KMS-11 (cell line): ENCODE results near the gene ACER3.
"Not testable (repeated sequence)": the region's sequence is repeated elsewhere in the genome, so short reads cannot be mapped to it uniquely, and the experiment has no call there.

Source experiments
- H2AFZ ChIP-seq: fragments of 200-600 bp; sonication (generic); 2 replicates; pipeline ENCODE4 v1.6.1; 2016; ENCODE audit warnings: antibody characterized with exemption, mixed run types, low read depth
- H3K27ac ChIP-seq: fragments of 200-600 bp; sonication (generic); 2 replicates; pipeline ENCODE4 v1.6.1; 2016; ENCODE audit warnings: mild to moderate bottlenecking, mixed run types
- H3K27me3 ChIP-seq: fragments of 200-600 bp; sonication (generic); 2 replicates; pipeline ENCODE4 v1.6.1; 2017; ENCODE audit warnings: mild to moderate bottlenecking, low read depth, mixed run types, moderate library complexity; ENCODE audit not compliant: insufficient read depth
- H3K36me3 ChIP-seq: fragments of 200-600 bp; sonication (generic); 2 replicates; pipeline ENCODE4 v1.6.1; 2017; ENCODE audit warnings: mild to moderate bottlenecking, mixed run types; ENCODE audit not compliant: insufficient read depth
- H3K4me1 ChIP-seq: fragments of 200-600 bp; sonication (generic); 2 replicates; pipeline ENCODE4 v1.6.1; 2016; ENCODE audit warnings: mild to moderate bottlenecking, low read depth, mixed run types; ENCODE audit not compliant: poor library complexity, severe bottlenecking
- H3K4me2 ChIP-seq: fragments of 200-600 bp; sonication (generic); 2 replicates; pipeline ENCODE4 v1.7.0; 2016; ENCODE audit warnings: mild to moderate bottlenecking, mixed run types
- H3K4me3 ChIP-seq: fragments of 200-600 bp; sonication (generic); IDR thresholded peaks from 2 replicates; pipeline ENCODE4 v1.6.1; 2017; ENCODE audit warnings: low read depth, low read length, mixed read lengths; ENCODE audit not compliant: insufficient read depth
- H3K79me2 ChIP-seq: fragments of 200-600 bp; sonication (generic); 2 replicates; pipeline ENCODE4 v1.6.1; 2016; ENCODE audit warnings: low read depth, mixed run types; ENCODE audit not compliant: insufficient read depth
- H3K9ac ChIP-seq: fragments of 200-600 bp; sonication (generic); 2 replicates; pipeline ENCODE4 v1.6.1; 2016; ENCODE audit warnings: mild to moderate bottlenecking, mixed run types
- H4K20me1 ChIP-seq: fragments of 200-600 bp; sonication (generic); 2 replicates; pipeline ENCODE4 v1.6.1; 2016; ENCODE audit warnings: mild to moderate bottlenecking, mixed run types; ENCODE audit not compliant: insufficient read depth
- TF ChIP-seq, protein P1 (sequence below): fragments of 200-600 bp; sonication (generic); conservative IDR thresholded peaks from 2 replicates; pipeline ENCODE4 v1.6.1; 2017; ENCODE audit warnings: low read depth, mild to moderate bottlenecking, antibody characterized with exemption, low read length, moderate library complexity, mixed read lengths

The ACER3 gene

GRCh38 chr11:76859708-76860227 is 950 bp upstream of the ACER3 start:
- Histone ChIP-seq H3K4me1 (peaks cover 23% of the 10 kb centered on the region), H3K9ac (no peak overlapping the region), H3K4me2 (peak overlapping the region; percentile 87), H3K4me3 (no peak overlapping the region), H3K27ac (no peak overlapping the region), H3K79me2 (no peaks in the 10 kb centered on the region; the same call in 1 of the 2 replicates), H2AFZ (peak overlapping the region; percentile 98), H4K20me1 (no peaks in the 10 kb centered on the region), H3K27me3 (no peaks in the 10 kb centered on the region), H3K36me3 (no peaks in the 10 kb centered on the region)
- TF ChIP-seq, protein P1, sequence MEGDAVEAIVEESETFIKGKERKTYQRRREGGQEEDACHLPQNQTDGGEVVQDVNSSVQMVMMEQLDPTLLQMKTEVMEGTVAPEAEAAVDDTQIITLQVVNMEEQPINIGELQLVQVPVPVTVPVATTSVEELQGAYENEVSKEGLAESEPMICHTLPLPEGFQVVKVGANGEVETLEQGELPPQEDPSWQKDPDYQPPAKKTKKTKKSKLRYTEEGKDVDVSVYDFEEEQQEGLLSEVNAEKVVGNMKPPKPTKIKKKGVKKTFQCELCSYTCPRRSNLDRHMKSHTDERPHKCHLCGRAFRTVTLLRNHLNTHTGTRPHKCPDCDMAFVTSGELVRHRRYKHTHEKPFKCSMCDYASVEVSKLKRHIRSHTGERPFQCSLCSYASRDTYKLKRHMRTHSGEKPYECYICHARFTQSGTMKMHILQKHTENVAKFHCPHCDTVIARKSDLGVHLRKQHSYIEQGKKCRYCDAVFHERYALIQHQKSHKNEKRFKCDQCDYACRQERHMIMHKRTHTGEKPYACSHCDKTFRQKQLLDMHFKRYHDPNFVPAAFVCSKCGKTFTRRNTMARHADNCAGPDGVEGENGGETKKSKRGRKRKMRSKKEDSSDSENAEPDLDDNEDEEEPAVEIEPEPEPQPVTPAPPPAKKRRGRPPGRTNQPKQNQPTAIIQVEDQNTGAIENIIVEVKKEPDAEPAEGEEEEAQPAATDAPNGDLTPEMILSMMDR = no peak

DNA sequence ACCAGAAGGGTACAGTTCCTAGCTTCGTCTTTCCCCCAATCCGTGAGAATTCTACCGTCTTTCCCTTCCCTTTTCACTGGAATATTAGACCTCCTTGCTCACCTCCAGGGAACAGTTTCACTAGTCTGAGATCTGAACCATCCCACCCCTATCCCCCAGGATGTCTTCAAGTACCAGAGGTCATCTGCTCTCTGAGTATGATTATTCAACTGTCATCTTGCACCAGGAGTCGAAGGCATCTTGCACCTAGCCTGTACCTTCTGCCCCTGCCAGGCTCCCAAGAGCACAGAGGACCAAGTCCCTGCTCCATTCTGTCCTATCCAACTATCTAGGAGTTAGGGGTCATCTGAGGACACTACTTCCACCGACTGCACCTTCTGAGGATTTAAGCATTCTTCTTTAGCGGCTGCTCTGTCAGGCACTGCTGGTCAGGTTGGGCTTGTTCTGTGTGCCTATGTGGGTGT is 804 bp downstream of the ACER3 start:
- Histone ChIP-seq H2AFZ (peak overlapping the region; percentile 98), H3K27me3 (no peaks in the 10 kb centered on the region), H3K4me2 (peak overlapping the region; percentile 84), H3K4me3 (no peak overlapping the region), H3K27ac (no peak overlapping the region), H3K9ac (peak overlapping the region; percentile 90), H3K79me2 (no peaks in the 10 kb centered on the region; the same call in 1 of the 2 replicates), H4K20me1 (no peaks in the 10 kb centered on the region), H3K4me1 (peaks cover 19% of the 10 kb centered on the region), H3K36me3 (no peaks in the 10 kb centered on the region)
- TF ChIP-seq, protein P1 = no peak

DNA sequence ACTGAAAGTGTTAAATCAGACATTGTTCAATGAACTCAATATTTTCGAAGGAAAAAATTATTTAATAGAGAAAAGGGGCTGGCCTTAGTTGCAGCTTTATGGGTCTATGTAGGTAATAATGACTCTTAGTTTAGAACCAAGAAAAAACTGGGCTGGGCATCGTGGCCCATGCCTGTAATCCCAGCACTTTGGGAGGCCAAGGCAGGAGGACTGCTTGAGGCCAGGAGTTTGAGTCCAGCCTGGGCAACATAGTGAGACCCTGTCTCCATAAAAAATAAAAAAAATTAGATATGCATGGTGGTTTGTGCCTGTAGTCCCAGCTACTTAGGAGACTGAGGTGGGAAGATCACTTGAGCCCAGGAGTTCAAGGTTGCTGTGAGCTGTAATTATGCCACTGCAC is 2.1 kb downstream of the ACER3 start:
- H3K4me2 ChIP-seq, H4K20me1 ChIP-seq, H3K27me3 ChIP-seq, H3K27ac ChIP-seq, H3K9ac ChIP-seq, H2AFZ ChIP-seq, H3K79me2 ChIP-seq, H3K4me3 ChIP-seq, H3K36me3 ChIP-seq: not testable (repeated sequence)
- peaks cover 19% of the 10 kb centered on the region for H3K4me1 ChIP-seq

DNA sequence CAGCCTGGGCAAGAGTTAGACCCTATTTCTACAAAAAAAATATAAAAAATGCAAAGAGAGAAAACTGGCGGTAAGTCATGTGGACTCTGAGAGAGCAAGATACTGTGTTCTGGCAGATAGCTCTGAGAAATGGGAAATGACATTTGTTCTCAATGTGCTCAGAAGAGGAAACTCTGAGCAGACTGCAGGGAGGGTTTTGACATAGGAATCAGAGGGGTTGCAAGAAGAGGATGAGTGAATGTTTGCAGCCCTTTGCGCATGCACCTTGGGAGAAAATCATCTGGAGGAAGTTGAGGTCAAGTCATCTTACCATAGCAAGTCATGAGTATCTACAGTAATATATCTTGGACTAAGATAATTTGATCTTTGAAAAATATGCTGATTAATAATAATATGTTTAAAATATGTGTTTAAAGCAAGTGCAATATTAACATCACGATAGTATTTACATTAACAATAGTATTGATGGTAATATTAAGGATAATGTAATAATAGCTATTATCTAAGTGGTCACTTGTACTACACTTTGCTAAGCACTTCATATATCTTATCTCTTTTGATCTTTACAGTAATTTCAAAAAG is 2.6 kb downstream of the ACER3 start:
- Histone ChIP-seq H3K36me3 (no peaks in the 10 kb centered on the region), H3K4me2 (no peak overlapping the region), H3K4me1 (peaks cover 19% of the 10 kb centered on the region), H3K4me3 (no peak overlapping the region), H3K27ac (no peak overlapping the region), H3K9ac (no peak overlapping the region), H2AFZ (no peak overlapping the region), H4K20me1 (no peaks in the 10 kb centered on the region), H3K79me2 (no peaks in the 10 kb centered on the region; the same call in 1 of the 2 replicates), H3K27me3 (no peaks in the 10 kb centered on the region)
- TF ChIP-seq, protein P1 = no peak
